ENCODE results near the gene ATF7. TPM values are rescaled to one million over a fixed set of nuclear protein-coding genes. Genes with fewer than 3 reads are reported as not detected.

Gene ATF7
- total and polyA plus RNA-seq, 2 donors (not counting 3 experiments of a cell fraction or from before 2014, with no cell fraction given): 36.0 to 68.5 TPM

- Histone ChIP-seq H2AFZ (ENCODE audit: low read depth, low read length) (no peak overlapping the region), H4K20me1 (replicated peaks; ENCODE audit: control insufficient read depth, extremely low read depth, insufficient read depth, low read length) (peaks cover 6% of the 10 kb centered on the region), H3K27ac (ENCODE audit: insufficient read depth, low read depth, low read length) (no peak overlapping the region), H3K4me1 (ENCODE audit: control insufficient read depth, extremely low read depth, insufficient read depth, low read length) (no peaks in the 10 kb centered on the region), H3K4me3 (replicated peaks in 1 of 3; ENCODE audit: insufficient read depth in 1 of 3, low read depth in 1 of 3, low read length in 3 of 3) (no peak overlapping the region), H3K36me3 (ENCODE audit: control insufficient read depth in 2 of 2, extremely low read depth in 1 of 2, insufficient read depth in 2 of 2, low read length in 2 of 2) (peaks cover 41 to 62% of the 10 kb centered on the region in 2 experiments), H3K9me1 (replicated peaks; ENCODE audit: control insufficient read depth, extremely low read depth, insufficient read depth, low read length) (no peaks in the 10 kb centered on the region), H3K79me2 (ENCODE audit: control insufficient read depth, insufficient read depth, low read length) (peaks cover 14% of the 10 kb centered on the region), H3K4me2 (ENCODE audit: insufficient read depth, low read length) (no peak overlapping the region), H3K9ac (replicated peaks; ENCODE audit: extremely low read depth, insufficient read depth, low read length) (no peak overlapping the region), H3K27me3 (ENCODE audit: control insufficient read depth in 2 of 2, insufficient read depth in 2 of 2, low read length in 2 of 2) (no peaks in the 10 kb centered on the region), H3K9me3 (replicated peaks; ENCODE audit: control insufficient read depth, insufficient read depth, low read length) (no peaks in the 10 kb centered on the region)
- DNase-seq (ENCODE audit: low read depth, low spot score): no peak
- TF ChIP-seq POLR2A (IDR thresholded peaks at IDR 0.05; ENCODE audit: low read depth, low read length) (peak; percentile 23), MAX (IDR thresholded peaks at IDR 0.05; ENCODE audit: insufficient read depth, insufficient read length) (no peak), FOS (IDR thresholded peaks at IDR 0.05; ENCODE audit: borderline replicate concordance, insufficient read depth, low read length) (no peak)
- no TSS peak for BruUV-seq (replicated peaks)
- POLR2A ChIA-PET: interaction anchor here (0.6 to 1.9 kb wide), 3 partner anchors 20 to 379 kb away, joined by 4 to 8 read pairs (median 4); partner anchors contain the start of gene TARBP2
- FAIRE-seq: no peak
- dilution Hi-C loops (cut with MboI; ENCODE audit: extremely low pct_ligation_motif_present, low sequenced_read_pairs) (no loop called here), intact Hi-C loops (cut with micrococcal nuclease) (no loop called here)
- CTCF ChIA-PET: interaction anchor here (1.0 to 3.6 kb wide), 6 partner anchors 8 to 136 kb away, joined by 3 to 32 read pairs (median 6); no protein-coding TSS in a partner anchor
Observed at GRCh38 chr12:53480491-53481442, 145.4 kb downstream of the ATF7 start.

- Histone ChIP-seq H3K27ac (ENCODE audit: insufficient read depth, low read depth, low read length) (no peak overlapping the region), H4K20me1 (replicated peaks; ENCODE audit: control insufficient read depth, extremely low read depth, insufficient read depth, low read length) (peaks cover 8% of the 10 kb centered on the region), H2AFZ (ENCODE audit: low read depth, low read length) (no peak overlapping the region), H3K27me3 (ENCODE audit: control insufficient read depth in 2 of 2, insufficient read depth in 2 of 2, low read length in 2 of 2) (no peaks in the 10 kb centered on the region), H3K9me1 (replicated peaks; ENCODE audit: control insufficient read depth, extremely low read depth, insufficient read depth, low read length) (no peaks in the 10 kb centered on the region), H3K4me1 (ENCODE audit: control insufficient read depth, extremely low read depth, insufficient read depth, low read length) (no peaks in the 10 kb centered on the region), H3K4me3 (replicated peaks in 1 of 3; ENCODE audit: insufficient read depth in 1 of 3, low read depth in 1 of 3, low read length in 3 of 3) (no peak overlapping the region), H3K4me2 (ENCODE audit: insufficient read depth, low read length) (no peak overlapping the region), H3K79me2 (ENCODE audit: control insufficient read depth, insufficient read depth, low read length) (peaks cover 28% of the 10 kb centered on the region), H3K36me3 (ENCODE audit: control insufficient read depth in 2 of 2, extremely low read depth in 1 of 2, insufficient read depth in 2 of 2, low read length in 2 of 2) (peaks cover 53 to 67% of the 10 kb centered on the region in 2 experiments), H3K9me3 (replicated peaks; ENCODE audit: control insufficient read depth, insufficient read depth, low read length) (no peaks in the 10 kb centered on the region), H3K9ac (replicated peaks; ENCODE audit: extremely low read depth, insufficient read depth, low read length) (no peak overlapping the region)
- ChIA-PET POLR2A (interaction anchor here (1.5 kb wide), 1 partner anchor 12 kb away, joined by 6 read pairs; no protein-coding TSS in a partner anchor), CTCF (interaction anchor here (5.6 kb wide), 1 partner anchor 30 kb away, joined by 48 read pairs; the partner anchor contains the start of gene NPFF)
- intact Hi-C loops (cut with micrococcal nuclease): no loop called here
- BruUV-seq (replicated peaks): TSS peak; percentile 48
- no peak for DNase-seq (ENCODE audit: low read depth, low spot score)
- FAIRE-seq: no peak
- TF ChIP-seq CTCF (IDR thresholded peaks at IDR 0.05; ENCODE audit: extremely low read depth in 1 of 2, insufficient read depth in 1 of 2, low read depth in 1 of 2, low read length in 2 of 2) (no peak), POLR2A (IDR thresholded peaks at IDR 0.05; ENCODE audit: low read depth, low read length) (no peak), GATA2 (IDR thresholded peaks at IDR 0.05; ENCODE audit: insufficient read depth, insufficient read length, low read depth, low read length) (no peak), FOS (IDR thresholded peaks at IDR 0.05; ENCODE audit: borderline replicate concordance, insufficient read depth, low read length) (no peak), EZH2 (IDR thresholded peaks at IDR 0.05; ENCODE audit: borderline replicate concordance, low read depth, low read length, severe bottlenecking) (no peak), POLR2AphosphoS5 (IDR thresholded peaks at IDR 0.05; ENCODE audit: insufficient read depth, low read depth, low read length) (no peak)
- dilution Hi-C loops (cut with MboI; ENCODE audit: extremely low pct_ligation_motif_present, low sequenced_read_pairs): no loop called here
Observed at GRCh38 chr12:53479331-53479730, 146.9 kb downstream of the ATF7 start.
